Measurements from ENCODE around the gene TRA2B. TPM values are rescaled to one million over a fixed set of nuclear protein-coding genes. Genes with fewer than 3 reads are reported as not detected.
"Not testable (repeated sequence)": the region's sequence is repeated elsewhere in the genome, so short reads cannot be mapped to it uniquely, and the experiment has no call there.

TRA2B gene
- total and polyA plus RNA-seq, 3 donors from 2014 or later = 136 to 199 (median 177) TPM

DNA sequence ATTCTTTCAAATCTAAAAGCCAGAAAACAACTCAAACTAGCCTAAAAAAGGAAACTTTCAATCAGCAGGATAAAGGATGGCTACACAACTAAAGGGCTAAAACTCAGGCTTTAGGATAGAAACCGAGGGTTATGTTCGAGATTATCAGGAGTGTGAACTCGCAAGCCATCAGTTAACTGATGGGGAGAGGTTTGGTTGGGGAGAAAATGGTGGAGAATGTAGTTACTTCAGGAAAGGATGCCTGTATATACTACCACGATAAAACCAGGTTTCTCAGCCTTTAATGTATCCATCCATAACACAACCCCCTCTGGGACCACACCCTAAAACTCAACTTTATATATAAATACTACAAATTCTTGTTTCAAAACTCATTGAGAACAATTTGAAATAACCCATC lies 22.2 kb downstream of the TRA2B start:
- Histone ChIP-seq H3K27ac (no peak overlapping the region), H3K9me3 (no peaks in the 10 kb centered on the region), H3K27me3 (no peaks in the 10 kb centered on the region), H3K36me3 (ENCODE audit: low read depth, missing control alignments) (no peaks in the 10 kb centered on the region), H3K4me1 (no peaks in the 10 kb centered on the region), H3K4me3 (no peak overlapping the region)
- intact Hi-C loops (cut with DNase I; ENCODE audit: low total_unique reads) = no loop called here
- 77 to 83% methylated on average over 4 of the region's 4 CpGs for WGBS, 2 donors
- TF ChIP-seq, protein P1, sequence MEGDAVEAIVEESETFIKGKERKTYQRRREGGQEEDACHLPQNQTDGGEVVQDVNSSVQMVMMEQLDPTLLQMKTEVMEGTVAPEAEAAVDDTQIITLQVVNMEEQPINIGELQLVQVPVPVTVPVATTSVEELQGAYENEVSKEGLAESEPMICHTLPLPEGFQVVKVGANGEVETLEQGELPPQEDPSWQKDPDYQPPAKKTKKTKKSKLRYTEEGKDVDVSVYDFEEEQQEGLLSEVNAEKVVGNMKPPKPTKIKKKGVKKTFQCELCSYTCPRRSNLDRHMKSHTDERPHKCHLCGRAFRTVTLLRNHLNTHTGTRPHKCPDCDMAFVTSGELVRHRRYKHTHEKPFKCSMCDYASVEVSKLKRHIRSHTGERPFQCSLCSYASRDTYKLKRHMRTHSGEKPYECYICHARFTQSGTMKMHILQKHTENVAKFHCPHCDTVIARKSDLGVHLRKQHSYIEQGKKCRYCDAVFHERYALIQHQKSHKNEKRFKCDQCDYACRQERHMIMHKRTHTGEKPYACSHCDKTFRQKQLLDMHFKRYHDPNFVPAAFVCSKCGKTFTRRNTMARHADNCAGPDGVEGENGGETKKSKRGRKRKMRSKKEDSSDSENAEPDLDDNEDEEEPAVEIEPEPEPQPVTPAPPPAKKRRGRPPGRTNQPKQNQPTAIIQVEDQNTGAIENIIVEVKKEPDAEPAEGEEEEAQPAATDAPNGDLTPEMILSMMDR (IDR thresholded peaks at IDR 0.05) = no peak
- TF ChIP-seq POLR2A (IDR thresholded peaks at IDR 0.05) = no peak
- DNase-seq = no peak

DNA sequence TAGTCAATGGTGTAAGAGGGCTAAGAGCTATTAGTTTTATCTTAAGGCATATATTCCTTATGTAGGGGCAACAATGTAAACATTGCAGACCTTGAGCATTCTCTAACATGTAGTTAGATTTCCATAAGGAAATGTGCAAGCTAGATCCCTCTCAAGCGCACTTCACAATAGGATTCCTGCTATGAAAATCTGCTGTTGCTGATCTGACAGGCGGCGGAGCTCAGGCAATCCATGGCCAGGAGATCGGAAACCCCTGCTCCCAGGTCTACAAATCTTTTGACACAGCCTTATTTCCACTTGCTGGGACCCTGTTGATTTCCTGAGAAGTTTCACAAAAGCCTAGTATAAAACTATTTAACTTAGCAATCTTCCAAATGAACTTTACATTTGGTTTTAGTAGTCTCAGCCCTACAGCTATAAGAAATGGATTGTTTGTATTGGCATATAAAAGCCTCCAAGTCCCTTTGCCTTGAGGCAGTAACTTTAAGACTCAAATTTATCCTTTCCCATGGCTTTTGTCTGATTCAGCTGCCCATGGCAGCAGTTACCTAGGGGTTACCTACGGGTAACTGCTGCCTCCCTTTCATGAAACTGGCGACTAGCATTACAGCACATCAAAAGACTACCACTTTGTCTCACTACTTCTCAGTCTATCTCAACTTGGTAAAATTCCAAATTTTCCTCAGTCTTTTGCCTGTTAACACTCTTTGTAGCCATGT lies 22.7 kb downstream of the TRA2B start:
- Histone ChIP-seq H3K27me3 (no peaks in the 10 kb centered on the region), H3K9me3 (no peaks in the 10 kb centered on the region), H3K36me3 (ENCODE audit: low read depth, missing control alignments) (no peaks in the 10 kb centered on the region), H3K27ac (no peak overlapping the region), H3K4me3 (no peak overlapping the region), H3K4me1 (no peaks in the 10 kb centered on the region)
- no peak for DNase-seq
- TF ChIP-seq, protein P1 (IDR thresholded peaks at IDR 0.05) = no peak
- no peak for TF ChIP-seq POLR2A (IDR thresholded peaks at IDR 0.05)
- 87 to 90% methylated on average over 6 of the region's 6 CpGs for WGBS, 2 donors
- intact Hi-C loops (cut with DNase I; ENCODE audit: low total_unique reads) = no loop called here

DNA sequence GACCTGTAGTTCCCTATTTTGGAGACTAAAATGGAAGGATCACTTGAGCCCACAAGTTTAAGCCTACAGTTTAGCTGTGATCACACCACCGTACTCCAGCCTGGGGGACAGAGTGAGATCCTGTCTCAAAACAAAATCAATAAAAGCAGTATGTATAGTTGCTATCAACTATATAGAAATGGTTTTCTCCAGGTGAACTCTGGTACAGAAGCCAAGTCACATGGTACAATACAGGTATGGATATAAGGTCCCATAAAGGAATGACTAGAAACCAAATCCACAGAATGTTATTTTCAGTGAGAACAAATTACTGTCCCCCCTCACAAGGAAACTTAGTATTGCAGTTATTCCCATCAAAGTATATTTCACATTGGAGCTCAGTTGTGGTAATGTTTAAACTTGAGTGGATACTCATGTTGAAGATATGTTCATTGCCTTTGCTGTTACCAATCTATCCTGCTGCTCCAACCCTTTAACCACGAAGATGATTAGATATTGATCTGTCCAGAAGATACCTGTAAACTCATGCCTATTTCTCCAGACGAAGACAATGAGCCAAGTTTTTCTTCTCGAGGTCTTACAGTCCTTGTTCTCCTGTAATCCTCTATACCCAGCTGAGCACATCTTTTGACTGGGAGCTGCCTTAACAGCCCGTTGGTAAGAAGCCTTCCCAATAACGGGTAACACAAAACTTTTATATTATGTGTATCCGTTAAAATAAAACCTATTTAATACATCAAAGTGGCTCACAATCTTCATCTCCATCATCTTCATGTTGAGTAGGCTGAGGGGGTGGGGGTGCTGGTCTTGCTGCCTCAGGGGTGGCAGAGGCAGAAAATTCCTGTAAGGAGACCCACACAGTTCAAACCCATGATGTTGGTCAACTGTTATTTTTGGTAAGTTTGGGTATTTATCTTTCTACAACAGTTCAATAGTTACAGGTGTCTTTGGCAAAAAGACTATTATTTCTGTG lies 24.6 kb downstream of the TRA2B start:
- WGBS, 2 donors = 61 to 67% methylated on average over 7 of the region's 7 CpGs
- intact Hi-C loops (cut with DNase I; ENCODE audit: low total_unique reads) = no loop called here
- Histone ChIP-seq H3K9me3 (no peaks in the 10 kb centered on the region), H3K36me3 (ENCODE audit: low read depth, missing control alignments) (no peaks in the 10 kb centered on the region), H3K27ac (no peak overlapping the region), H3K4me1 (no peaks in the 10 kb centered on the region), H3K27me3 (no peaks in the 10 kb centered on the region), H3K4me3 (no peak overlapping the region)
- DNase-seq = no peak
- TF ChIP-seq POLR2A (IDR thresholded peaks at IDR 0.05) = no peak
- TF ChIP-seq, protein P1 (IDR thresholded peaks at IDR 0.05) = no peak

DNA sequence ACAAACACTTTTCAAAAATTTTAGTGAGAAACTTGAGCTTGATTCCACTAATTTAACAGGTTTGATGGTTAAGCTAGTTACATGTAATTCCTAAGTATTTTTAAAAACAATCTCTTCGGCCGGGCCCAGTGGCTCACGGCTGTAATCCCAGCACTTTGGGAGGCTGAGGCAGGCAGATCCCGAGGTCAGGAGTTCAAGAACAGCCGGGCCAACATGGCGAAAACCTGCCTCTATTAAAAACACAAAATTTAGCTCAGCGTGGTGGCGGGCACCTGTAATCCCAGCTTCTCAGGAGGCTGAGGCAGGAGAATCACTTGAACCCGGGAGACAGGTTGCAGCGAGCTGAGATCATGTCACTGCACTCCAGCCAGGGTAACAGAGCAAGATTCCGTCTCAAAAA lies 25.3 kb downstream of the TRA2B start:
- 84 to 86% methylated on average over 11 of the region's 11 CpGs for WGBS, 2 donors
- Histone ChIP-seq H3K4me1 (no peaks in the 10 kb centered on the region), H3K4me3 (no peak overlapping the region), H3K36me3 (ENCODE audit: low read depth, missing control alignments) (no peaks in the 10 kb centered on the region), H3K9me3 (no peaks in the 10 kb centered on the region), H3K27me3 (no peaks in the 10 kb centered on the region), H3K27ac (no peak overlapping the region)
- no peak for DNase-seq
- TF ChIP-seq, protein P1 (IDR thresholded peaks at IDR 0.05) = no peak
- TF ChIP-seq POLR2A (IDR thresholded peaks at IDR 0.05) = no peak
- intact Hi-C loops (cut with DNase I; ENCODE audit: low total_unique reads) = no loop called here

DNA sequence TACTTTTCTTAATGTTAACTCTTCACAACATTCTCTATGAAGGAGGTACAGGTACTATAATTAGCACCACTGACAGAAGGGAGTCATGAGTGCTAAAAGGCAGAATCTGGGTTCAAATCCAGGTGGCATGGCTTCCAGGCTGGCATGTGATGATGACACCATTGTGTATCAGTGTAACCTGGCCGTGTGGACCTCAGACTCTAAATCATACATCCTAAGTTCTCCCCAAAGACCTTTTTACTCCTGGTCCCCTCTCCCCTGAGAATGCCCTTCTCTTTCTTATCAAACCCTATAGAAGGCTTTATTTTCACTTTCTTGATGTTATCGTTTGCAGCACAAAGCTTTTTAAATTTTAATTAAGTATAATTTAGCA lies 26.8 kb downstream of the TRA2B start:
- H3K4me3 ChIP-seq; intact Hi-C loops (cut with DNase I; ENCODE audit: low total_unique reads); H3K9me3 ChIP-seq; H3K4me1 ChIP-seq; H3K27me3 ChIP-seq; H3K27ac ChIP-seq; H3K36me3 ChIP-seq (ENCODE audit: low read depth, missing control alignments); DNase-seq: not testable (repeated sequence)
- WGBS, 2 donors = 29 to 55% methylated on average over 2 of the region's 2 CpGs

DNA sequence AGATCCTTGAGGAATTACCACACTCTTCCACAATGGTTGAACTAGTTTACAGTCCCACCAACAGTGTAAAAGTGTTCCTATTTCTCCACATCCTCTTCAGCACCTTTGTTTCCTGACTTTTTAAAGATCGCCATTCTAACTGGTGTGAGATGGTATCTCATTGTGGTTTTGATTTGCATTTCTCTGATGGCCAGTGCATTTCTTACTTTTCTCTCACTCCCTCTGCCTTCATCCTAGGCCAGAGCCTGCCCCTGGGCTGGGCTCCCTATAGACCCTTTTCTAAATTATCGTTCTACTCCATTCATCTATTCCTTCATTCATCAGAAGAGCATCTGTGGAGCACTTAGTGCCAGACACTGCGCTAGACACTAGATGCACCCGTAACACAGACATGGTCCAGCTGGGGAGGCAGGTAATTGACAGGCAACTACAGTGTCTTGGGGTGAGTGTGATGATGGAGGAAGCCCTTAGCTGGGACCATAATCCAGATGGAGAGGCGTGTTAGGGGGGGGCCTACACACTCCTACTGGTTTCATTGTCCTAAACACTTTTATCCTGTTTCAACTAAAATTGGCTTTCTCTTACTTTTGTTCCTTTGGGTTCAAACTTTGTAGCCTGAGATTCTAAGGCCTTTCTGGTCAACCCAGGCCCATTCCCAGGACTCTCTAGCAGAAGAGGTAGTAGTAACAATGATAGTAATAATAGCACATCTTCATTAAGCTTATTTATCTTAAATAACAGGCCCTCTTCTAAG lies 27.3 kb downstream of the TRA2B start:
- DNase-seq = not testable (repeated sequence)

DNA sequence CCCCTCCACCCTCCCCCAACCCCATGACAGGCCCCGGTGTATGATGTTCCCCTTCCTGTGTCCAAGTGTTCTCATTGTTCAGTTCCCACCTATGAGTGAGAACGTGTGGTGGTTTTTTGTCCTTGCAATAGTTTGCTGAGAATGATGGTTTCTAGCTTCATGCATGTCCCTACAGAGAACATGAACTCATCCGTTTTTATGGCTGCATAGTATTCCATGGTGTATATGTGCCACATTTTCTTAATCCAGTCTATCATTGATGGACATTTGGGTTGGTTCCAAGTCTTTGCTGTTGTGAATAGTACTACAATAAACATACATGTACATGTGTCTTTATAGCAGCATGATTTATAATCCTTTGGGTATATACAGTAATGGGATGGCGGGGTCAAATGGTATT lies 27.9 kb downstream of the TRA2B start:
- DNase-seq; H3K9me3 ChIP-seq; H3K4me1 ChIP-seq; H3K4me3 ChIP-seq; H3K36me3 ChIP-seq (ENCODE audit: low read depth, missing control alignments); intact Hi-C loops (cut with DNase I; ENCODE audit: low total_unique reads); H3K27ac ChIP-seq; H3K27me3 ChIP-seq: not testable (repeated sequence)
- WGBS, 2 donors = 76 to 77% methylated on average over 4 of the region's 4 CpGs

More for the DNA sequence above, 27.3 kb downstream of the TRA2B start:
- H3K36me3 ChIP-seq (ENCODE audit: low read depth, missing control alignments); H3K27ac ChIP-seq; H3K27me3 ChIP-seq; H3K4me3 ChIP-seq; H3K9me3 ChIP-seq; H3K4me1 ChIP-seq; intact Hi-C loops (cut with DNase I; ENCODE audit: low total_unique reads): not testable (repeated sequence)
- 77 to 82% methylated on average over 4 to 5 of the region's 5 CpGs for WGBS, 2 donors

Data from testis (tissue), 3 donors.